C4-2B (cell line): ENCODE data around the gene PIH1D2.

Experiments
- CTCF ChIP-seq: fragments of 450-650 bp; conservative IDR thresholded peaks from 2 replicates; pipeline ENCODE4 v1.5.1; 2017; ENCODE audit warnings: mild to moderate bottlenecking
- ZFX ChIP-seq: fragments of 450-650 bp; IDR thresholded peaks from 2 replicates; pipeline ENCODE4 v1.6.1; 2017

- TF ChIP-seq CTCF (no peak), ZFX (no peak)
These were observed 13.4 kb upstream of the PIH1D2 start for GRCh38 chr11:112087212-112087611.
